HL-60/S4 treated with retinoic acid at 250 ng/mL for 4 days and 3 days (cell line): ENCODE measurements around the gene AAGAB.
"Not testable (repeated sequence)": the region's sequence is repeated elsewhere in the genome, so short reads cannot be mapped to it uniquely, and the experiment has no call there.

Experiments used
- in situ Hi-C: fragments of 300-500 bp; cut with MboI; formaldehyde crosslinking; loops from 2 replicates; pipeline ENCODE4 v1.7.0; 2022; ENCODE audit warnings: low sequenced_read_pairs

AAGAB gene

GRCh38 chr15:67154249-67154648 lies 100.2 kb downstream of the AAGAB start:
- in situ Hi-C loops, result no loop called here

GRCh38 chr15:67153044-67153443 lies 101.4 kb downstream of the AAGAB start:
- in situ Hi-C loops, result not testable (repeated sequence)

DNA sequence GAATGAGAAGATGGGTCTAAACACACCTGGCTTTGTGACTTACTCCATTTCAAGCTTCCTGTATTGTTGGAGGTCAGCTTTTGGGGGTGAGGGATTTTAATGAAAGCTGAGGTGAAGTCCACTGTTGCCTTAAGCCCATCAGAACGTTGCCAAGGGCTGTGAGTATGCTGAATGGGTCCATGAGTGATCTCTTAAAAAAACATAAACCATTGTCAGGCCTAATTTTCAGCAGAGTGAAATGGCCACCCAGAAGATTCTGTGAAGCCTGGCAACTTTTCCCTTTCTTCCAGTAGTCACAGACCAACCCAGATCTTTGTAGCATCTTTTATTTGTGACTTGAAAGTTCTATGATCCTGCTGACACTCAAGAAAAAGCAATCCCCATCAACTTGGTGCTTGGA lies 102.0 kb downstream of the AAGAB start:
- in situ Hi-C loops, result no loop called here
